Smooth muscle cell of the pulmonary artery (primary cell): Measurements from ENCODE around the gene ZWINT. TPM values are rescaled to one million over a fixed set of nuclear protein-coding genes. Genes with fewer than 3 reads are reported as not detected.

Experiments
- total RNA-seq: library from RNA; depleted of rRNA; stranded (reverse); fragments of >200 nt; gene quantifications from 2 replicates; pipeline ENCODE4 v1.2.3, GENCODE V29; 2014

The ZWINT gene
- 5.7 and 10.4 TPM in 2 replicates for total RNA-seq

GRCh38 chr10:56360967-56361612 lies at the start of gene ZWINT:
ZWINT (minus strand) TSS chr10:56361259; CDS start chr10:56361236, 23 bp downstream.

